Omental fat pad (tissue), 4 donors: ENCODE results near the gene SOX2. TPM values are rescaled to one million over a fixed set of nuclear protein-coding genes. Genes with fewer than 3 reads are reported as not detected.

Experiments used
- ATAC-seq: fragments of 150-250 bp; one replicate; pipeline ENCODE4 v1.9.1; 2016; ENCODE audit warnings: mild to moderate bottlenecking, moderate library complexity; ENCODE audit not compliant: low FRiP score
- DNase-seq: peaks from one replicate; pipeline ENCODE4 v3.0.0-alpha.2; 2019; ENCODE audit warnings: low spot score
- total RNA-seq, 4 donors: library from RNA; depleted of rRNA; stranded (reverse); fragments of >200 nt; gene quantifications; one replicate each; pipeline ENCODE4 v1.1.0, GENCODE V29; 2016
- TF ChIP-seq, protein P1 (sequence below), 3 donors: fragments of 450-650 bp; IDR thresholded peaks; one replicate each; pipeline ENCODE4 v1.5.1; 2016 to 2017; ENCODE audit warnings: antibody characterized with exemption in 3 of 3, mild to moderate bottlenecking in 3 of 3, moderate library complexity in 2 of 3

Gene SOX2
- not detected for total RNA-seq

DNA sequence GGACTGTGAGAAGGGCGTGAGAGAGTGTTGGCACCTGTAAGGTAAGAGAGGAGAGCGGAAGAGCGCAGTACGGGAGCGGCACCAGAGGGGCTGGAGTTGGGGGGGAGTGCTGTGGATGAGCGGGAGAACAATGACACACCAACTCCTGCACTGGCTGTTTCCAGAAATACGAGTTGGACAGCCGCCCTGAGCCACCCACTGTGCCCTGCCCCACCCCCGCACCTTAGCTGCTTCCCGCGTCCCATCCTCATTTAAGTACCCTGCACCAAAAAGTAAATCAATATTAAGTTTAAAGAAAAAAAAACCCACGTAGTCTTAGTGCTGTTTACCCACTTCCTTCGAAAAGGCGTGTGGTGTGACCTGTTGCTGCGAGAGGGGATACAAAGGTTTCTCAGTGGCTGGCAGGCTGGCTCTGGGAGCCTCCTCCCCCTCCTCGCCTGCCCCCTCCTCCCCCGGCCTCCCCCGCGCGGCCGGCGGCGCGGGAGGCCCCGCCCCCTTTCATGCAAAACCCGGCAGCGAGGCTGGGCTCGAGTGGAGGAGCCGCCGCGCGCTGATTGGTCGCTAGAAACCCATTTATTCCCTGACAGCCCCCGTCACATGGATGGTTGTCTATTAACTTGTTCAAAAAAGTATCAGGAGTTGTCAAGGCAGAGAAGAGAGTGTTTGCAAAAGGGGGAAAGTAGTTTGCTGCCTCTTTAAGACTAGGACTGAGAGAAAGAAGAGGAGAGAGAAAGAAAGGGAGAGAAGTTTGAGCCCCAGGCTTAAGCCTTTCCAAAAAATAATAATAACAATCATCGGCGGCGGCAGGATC lies at the start of gene SOX2:
SOX2 (plus strand) TSS at position 601 of the 811 bp plus-strand sequence. CDS start 436 bp downstream, outside the sequence.
- no peak for ATAC-seq
- no peak for DNase-seq
- TF ChIP-seq, protein P1, sequence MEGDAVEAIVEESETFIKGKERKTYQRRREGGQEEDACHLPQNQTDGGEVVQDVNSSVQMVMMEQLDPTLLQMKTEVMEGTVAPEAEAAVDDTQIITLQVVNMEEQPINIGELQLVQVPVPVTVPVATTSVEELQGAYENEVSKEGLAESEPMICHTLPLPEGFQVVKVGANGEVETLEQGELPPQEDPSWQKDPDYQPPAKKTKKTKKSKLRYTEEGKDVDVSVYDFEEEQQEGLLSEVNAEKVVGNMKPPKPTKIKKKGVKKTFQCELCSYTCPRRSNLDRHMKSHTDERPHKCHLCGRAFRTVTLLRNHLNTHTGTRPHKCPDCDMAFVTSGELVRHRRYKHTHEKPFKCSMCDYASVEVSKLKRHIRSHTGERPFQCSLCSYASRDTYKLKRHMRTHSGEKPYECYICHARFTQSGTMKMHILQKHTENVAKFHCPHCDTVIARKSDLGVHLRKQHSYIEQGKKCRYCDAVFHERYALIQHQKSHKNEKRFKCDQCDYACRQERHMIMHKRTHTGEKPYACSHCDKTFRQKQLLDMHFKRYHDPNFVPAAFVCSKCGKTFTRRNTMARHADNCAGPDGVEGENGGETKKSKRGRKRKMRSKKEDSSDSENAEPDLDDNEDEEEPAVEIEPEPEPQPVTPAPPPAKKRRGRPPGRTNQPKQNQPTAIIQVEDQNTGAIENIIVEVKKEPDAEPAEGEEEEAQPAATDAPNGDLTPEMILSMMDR (IDR thresholded peaks at IDR 0.05), result no peak

DNA sequence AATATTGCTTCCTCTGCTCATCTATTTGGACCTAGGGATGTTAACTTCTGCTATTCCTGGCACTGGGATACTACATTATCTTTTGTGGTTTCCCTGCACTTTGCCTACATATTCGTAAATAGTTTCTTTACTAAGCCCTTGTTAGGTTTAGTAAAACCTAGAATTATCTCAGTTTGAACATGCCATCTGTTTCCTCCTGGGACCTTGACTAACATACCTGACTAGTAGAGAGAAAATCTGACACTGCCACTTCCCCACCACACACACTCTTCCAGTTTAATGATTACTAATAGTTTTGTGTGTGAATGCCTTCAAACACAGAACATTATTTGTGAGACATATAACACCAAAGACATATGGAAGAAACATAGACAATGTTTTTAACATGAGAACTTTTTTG lies 28.2 kb upstream of the SOX2 start:
- ATAC-seq (no peak), DNase-seq (no peak)
- TF ChIP-seq, protein P1 (IDR thresholded peaks at IDR 0.05), result no peak

DNA sequence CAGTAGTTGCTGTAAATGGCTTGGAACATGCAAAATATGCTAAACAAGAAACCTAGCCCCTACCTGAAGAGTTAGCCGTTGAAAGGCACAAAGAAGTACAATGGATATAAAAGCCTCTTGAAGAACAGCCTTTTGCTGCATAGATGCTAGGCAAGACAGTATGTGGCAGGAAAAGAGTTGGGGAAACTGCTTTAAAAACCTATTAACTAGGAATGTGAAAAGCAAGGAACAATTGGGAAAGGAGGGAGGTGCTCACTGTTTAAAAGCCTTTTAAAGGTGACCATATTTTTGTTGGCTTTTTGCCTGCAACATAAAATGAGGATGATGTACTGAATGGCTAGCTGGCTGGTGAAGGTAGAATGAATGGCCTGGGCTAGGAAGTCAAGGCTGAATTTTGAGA lies 24.5 kb upstream of the SOX2 start:
- TF ChIP-seq, protein P1 (IDR thresholded peaks at IDR 0.05), result no peak
- ATAC-seq (no peak), DNase-seq (no peak)

DNA sequence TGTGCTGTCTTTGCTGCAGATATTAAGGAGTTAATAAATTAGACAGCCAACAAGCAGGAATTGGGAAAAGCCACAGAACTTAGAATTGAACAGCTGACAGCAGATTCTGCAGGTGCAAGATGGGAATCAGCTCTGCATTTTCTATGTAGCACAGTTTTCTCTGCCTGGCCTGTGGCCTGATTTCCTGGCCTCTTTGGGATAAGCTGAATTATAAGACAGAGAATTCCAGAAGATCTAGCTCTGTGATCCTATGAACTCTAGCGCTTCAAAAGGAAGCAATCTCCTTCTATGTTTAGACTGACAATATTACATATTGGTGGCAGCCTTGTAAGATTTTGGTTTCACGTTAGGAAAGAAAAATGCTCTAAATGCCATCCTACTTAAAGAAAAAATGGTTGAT lies 24.0 kb upstream of the SOX2 start:
- ATAC-seq (no peak), DNase-seq (no peak)

DNA sequence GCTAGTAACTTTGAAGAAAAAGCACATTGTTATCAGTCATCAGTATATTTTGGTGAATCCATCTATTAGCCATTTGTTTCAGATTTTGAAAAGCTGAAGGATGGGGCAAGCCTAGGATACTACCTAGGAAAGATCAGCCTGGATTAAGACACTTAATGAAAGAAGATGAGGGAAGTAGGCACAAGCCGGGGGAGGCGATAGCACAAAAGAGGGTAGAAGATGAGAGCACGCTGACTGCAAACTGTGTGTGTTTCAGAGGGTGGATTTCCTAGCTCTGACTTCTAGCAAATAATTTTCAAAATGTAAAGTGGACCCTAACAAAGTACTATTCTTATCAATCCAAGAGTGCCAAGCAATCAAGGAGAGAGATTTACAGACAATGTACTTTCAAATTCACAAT lies 22.2 kb upstream of the SOX2 start:
- no peak for ATAC-seq
- DNase-seq, result no peak
- TF ChIP-seq, protein P1 (IDR thresholded peaks at IDR 0.05), result no peak

More for the DNA sequence above, 24.0 kb upstream of the SOX2 start:
- TF ChIP-seq, protein P1 (IDR thresholded peaks at IDR 0.05), result no peak

DNA sequence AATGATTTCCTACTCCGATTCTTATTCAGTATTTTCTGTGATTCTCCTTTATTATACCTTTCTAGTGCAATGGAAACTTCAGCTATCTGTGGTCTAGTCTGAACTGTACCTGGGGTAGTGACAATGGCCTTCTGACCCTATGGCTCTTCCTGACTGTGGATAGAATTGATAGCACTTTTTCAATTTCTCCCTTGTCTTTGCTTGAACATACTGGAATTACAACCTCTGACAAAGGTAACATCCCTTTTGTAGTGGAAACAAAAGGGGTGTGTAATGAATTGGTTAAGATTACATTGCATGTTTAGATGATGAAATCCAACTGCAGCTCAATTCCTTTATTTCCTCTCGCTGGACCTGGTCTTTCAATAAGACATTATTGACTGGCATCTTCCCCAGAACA lies 21.0 kb upstream of the SOX2 start:
- TF ChIP-seq, protein P1 (IDR thresholded peaks at IDR 0.05), result no peak
- ATAC-seq, result no peak
- no peak for DNase-seq

DNA sequence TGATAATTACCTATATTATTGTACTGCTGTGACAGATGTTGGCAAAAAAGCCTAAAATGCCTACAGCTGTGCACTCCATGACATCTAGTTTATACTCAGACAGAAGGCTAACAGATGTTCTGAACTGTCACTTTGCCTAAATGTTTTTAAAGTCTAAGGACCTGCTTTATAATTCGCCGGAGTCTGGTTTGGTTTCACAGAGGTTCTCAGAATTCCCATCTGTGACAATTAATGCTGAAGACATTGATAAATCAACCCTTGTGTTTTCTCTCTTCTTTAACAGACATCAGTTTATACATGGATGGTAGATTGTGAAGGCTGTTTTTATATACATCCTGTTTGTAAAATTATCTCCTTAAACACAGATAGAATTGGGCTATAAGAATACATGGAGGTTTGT lies 19.8 kb upstream of the SOX2 start:
- DNase-seq, result no peak
- TF ChIP-seq, protein P1 (IDR thresholded peaks at IDR 0.05), result no peak

More for the DNA sequence above, 19.8 kb upstream of the SOX2 start:
- no peak for ATAC-seq
